Activated gamma-delta T cell treated with Interleukin-2 at 50 U/mL for 16 hours (primary cell): ENCODE data around the gene RBBP6.
A peak's percentile ranks its signal among the peaks of the same experiment; 100 is the strongest.
"Not testable (repeated sequence)": the region's sequence is repeated elsewhere in the genome, so short reads cannot be mapped to it uniquely, and the experiment has no call there.

Source experiments
- DNase-seq: peaks from one replicate; pipeline ENCODE4 v3.0.0-alpha.2; 2020

Gene RBBP6

GRCh38 chr16:24539295-24539849, at the start of gene RBBP6:
Gene RBBP6, plus strand, starts transcription at chr16:24539566. Its CDS starts 1,061 bp downstream, at chr16:24540627.
- DNase-seq, result peak; percentile 90

GRCh38 chr16:24490866-24491265, 48.5 kb upstream of the RBBP6 start:
- DNase-seq, result no peak

GRCh38 chr16:24491731-24492130, 47.6 kb upstream of the RBBP6 start:
- DNase-seq, result no peak

DNA sequence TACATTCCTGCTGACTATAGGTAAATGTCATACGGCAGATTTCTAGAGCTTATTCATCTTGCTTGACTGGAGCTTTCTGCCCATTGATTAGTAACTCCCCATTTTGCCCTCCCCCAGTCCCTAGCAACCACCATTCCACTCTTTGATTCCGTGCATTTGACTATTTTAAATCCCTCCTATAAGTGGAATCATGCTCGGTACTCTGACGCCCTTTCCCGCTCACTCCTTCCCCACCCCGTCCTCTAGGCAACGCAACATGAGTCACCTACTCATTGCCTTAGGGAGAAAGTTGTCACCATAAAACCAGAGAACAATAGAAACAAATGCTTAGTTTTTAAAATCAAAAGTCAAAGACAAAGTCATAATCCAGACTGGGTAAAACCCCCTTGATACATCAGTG, 45.5 kb upstream of the RBBP6 start:
- DNase-seq, result no peak

DNA sequence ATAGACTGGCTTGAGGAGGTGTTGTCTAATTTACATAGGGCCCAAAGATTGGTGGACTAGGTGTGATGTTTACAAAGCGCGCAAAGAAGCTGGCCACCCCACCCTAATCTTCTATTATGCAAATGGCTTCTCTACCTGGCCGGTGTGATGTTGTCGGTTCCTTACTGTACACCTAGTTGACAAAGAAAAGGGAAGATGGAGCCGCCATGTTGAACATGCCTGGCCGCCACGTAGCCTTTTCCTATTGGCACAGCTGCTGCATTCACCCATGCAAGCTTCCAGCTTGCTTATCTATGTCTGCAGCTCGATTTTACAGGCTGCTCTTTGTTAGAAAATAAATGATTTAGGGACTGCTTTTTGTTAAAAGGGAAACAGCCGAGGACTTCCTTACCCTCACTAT, 44.2 kb upstream of the RBBP6 start:
- not testable (repeated sequence) for DNase-seq

DNA sequence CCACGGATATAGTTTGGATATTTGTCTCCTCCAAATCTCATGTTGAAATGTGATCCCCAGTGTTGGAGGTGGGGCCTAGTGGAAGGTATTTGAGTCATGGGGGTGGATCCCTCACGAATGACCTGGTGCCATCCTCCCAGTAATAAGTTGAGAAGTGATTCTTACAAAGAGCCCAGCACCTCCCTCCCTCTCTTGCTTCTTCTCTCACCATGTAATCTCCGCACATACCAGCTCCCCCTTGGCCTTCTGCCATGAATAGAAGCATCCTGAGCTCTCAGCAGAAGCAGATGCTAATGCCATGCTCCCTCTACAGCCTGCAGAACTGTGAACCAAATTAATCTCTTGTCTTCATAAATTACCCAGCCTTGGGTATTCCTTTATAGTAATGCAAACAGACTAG, 41.9 kb upstream of the RBBP6 start:
- no peak for DNase-seq

- DNase-seq, result no peak
These were observed 40.1 kb upstream of the RBBP6 start for GRCh38 chr16:24499193-24499814.

- DNase-seq, result peak; percentile 47
These were observed 34.7 kb upstream of the RBBP6 start for GRCh38 chr16:24504472-24505345.

DNA sequence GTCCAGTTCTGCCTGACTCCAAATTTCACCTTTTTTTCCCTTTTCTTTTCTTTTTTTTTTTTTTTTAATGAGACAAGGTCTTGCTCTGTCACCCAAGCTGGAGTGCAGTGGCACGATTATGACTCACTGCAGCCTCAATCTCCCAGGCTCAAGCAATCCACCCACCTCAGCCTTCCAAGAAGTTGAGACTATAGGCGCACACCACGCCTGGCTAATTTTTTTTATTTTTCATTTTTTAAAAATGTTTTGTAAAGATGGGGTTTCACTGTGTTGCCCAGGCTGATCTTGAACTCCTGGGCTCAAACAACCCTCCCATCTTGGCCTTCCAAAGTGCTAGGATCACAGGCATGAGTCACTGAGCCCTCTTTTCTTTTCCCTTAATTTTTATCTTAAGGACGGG, 33.4 kb upstream of the RBBP6 start:
- DNase-seq, result no peak

DNA sequence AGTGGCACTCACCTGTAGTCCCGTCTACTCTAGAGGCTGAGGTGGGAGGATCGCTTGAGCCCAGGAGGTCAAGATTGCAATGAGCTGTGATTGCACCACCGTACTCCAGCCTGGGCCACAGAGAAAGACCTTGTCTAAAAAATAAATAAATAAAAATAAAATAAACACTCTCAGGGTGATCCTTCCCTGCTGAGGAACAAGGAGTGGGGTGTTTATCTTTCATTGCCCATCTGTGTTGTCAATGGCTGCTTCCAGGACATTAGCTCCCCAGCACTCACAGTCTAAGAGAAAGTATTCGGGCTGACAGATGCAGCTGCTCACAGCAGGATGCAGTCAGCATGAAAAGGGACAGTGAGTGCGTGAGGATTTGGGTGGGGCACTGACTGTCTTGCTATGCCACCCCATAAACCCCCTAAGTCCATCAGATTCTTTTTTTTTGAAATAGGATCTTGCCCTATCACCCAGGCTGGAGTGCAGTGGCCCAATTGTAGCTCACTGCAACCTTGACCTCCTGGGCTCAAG, 31.3 kb upstream of the RBBP6 start:
- no peak for DNase-seq

DNA sequence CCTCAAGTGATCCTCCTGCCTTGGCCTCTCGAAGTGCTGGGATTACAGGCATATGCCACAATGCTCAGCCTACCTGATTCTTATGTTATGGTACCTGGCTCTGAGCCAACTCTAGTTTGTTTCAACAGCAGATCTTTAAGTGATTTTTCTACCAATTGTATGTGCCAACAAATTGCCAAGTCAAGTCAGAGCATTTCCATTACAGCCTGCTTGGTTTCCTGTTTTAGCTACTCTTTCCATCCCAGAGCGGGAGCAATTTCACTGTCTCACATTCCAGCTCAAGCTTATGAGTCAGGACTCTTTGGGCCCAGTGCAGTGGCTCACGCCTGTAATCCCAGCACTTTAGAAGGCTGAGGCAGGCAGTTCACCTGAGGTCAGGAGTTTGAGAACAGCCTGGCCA, 30.8 kb upstream of the RBBP6 start:
- no peak for DNase-seq

- DNase-seq, result no peak
These were observed 29.8 kb upstream of the RBBP6 start for GRCh38 chr16:24509536-24509935.

DNA sequence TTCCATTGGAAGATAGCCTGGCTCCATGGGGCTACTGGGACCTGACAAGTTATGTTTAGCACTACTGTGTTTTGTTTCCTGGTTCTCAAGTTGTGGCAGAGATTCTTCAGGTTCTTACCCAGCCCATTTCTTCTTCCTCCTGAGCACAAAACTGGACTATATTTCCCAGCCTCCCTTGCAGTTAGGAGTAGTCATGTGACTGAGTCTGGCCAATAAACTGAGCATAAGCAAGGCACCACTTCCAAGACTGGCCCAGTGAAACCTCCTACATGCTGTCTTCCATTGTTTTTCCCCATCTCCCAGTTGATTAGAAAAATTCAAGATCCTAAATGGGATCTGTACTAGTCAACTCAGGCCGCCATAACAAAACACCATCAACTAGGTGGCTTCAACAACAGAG, 28.2 kb upstream of the RBBP6 start:
- DNase-seq, result no peak

- no peak for DNase-seq
These were observed 27.6 kb upstream of the RBBP6 start for GRCh38 chr16:24511792-24512191.

GRCh38 chr16:24514096-24514495, 25.3 kb upstream of the RBBP6 start:
- DNase-seq, result no peak

DNA sequence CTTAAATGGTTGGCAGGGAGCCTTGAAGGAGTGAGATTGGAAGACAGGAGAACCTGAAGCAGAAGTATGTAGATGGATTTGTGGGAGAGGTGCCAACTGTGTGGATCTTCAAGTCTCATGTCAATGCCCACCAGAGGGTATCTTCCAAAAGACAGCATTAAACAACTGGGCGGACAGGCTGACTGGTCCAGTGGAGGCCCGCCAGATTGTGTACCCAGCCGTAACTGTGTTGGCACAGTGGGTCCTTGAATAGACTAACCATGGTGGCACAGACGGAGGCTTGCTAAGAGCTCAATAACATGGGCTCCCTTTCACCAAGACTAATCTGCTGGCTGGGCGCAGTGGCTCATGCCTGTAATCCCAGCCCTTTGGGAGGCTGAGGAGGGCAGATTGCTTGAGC, 24.2 kb upstream of the RBBP6 start:
- DNase-seq, result no peak

- peak; percentile 72 for DNase-seq
These were observed 22.3 kb upstream of the RBBP6 start for GRCh38 chr16:24516900-24517669.

- no peak for DNase-seq
These were observed 20.9 kb upstream of the RBBP6 start for GRCh38 chr16:24518498-24518897.

DNA sequence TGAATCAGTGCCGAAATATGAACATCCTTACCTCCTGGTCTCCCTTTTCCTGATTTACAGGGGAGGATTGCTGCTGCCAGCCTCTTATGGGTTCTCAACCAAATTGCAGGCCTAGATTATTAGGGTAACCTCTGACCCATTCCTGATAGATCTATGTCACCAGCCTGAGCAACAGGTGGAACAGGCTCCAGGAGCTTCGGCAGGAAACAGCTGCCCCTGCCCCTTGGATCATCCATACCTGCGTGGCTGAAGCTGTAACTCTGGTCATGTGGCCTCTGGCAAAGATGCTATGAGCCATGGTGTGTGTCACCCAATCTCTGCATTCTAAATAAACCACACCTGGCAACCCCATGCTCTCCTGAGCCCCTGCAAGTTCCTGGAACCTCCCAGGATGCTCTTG, 18.4 kb upstream of the RBBP6 start:
- no peak for DNase-seq

DNA sequence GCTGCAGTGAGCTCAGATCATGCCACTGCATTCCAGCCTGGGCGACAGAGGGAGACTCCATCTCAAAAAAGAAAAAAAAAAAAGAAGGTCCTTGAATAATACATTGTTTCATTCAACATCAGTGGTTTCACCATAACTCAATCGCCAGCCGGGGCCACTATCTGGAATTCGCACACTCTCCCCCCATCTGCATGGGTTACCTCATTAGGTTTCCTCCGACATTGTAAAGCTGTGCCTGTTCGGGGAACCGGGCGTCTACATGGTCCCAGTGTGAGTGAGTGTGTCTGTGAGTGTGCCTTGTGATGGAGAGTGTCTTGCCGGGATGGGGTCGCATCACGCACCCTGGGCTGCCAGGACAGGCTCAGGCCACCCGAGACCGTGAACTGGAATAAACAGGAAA, 16.6 kb upstream of the RBBP6 start:
- DNase-seq, result no peak

GRCh38 chr16:24523569-24523968, 15.8 kb upstream of the RBBP6 start:
- DNase-seq, result no peak

GRCh38 chr16:24524855-24525677, 14.3 kb upstream of the RBBP6 start:
- no peak for DNase-seq
